Heart left ventricle (tissue), 13 donors: ENCODE measurements around the gene HTATSF1.

ENCODE experiments used
- POLR2A ChIP-seq, 2 donors: fragments of 450-650 bp; IDR thresholded peaks; one replicate each; pipeline ENCODE4 v1.6.1; 2017; ENCODE audit warnings: antibody characterized with exemption in 2 of 2, mild to moderate bottlenecking in 2 of 2, moderate library complexity in 2 of 2
- TF ChIP-seq, protein P1 (sequence below), 12 donors: fragments of 200-600 bp; sonication (generic) in 4 of 12; IDR thresholded peaks; one replicate each; pipeline versions ENCODE4 v1.5.0 to v1.8.0; 2018 to 2022; ENCODE audit warnings: antibody characterized with exemption in 12 of 12, mild to moderate bottlenecking in 5 of 12
- donor health status: ischemic (EF 13 %, LVEDD 7.1; RV severe dilation, severe dysfunction).
- donor health status: DM: no; HTN: yes; CAD: no.
- donor health status: DM: no; HTN: no; CAD: no.
- donor health status: ischemic (EF 25% LVEDD 6.9; RV normal size, moderate dysfunction).
- donor health status: ischemic (EF 25% LVEDD 5.7; RV mildly dilated, moderate dysfunction).
- donor health status: ischemic (EF 35%, LVEDD 5.7; RV mildly dilated, moderate dysfunction).
- donor health status: nonischemic (EF 11% LVEDD 7.7; RV severe dilation, severe dysfunction).
- donor health status: DM: yes; HTN: yes; CAD: no.
- donor health status: PGD.
- donor health status: ischemic (EF 29% LVEDD 5.4; RV normal size, mild dysfunction).
- donor health status: nonischemic (EF 23%, LVEDD 6.1; RV moderate dilation, normal function).

DNA sequence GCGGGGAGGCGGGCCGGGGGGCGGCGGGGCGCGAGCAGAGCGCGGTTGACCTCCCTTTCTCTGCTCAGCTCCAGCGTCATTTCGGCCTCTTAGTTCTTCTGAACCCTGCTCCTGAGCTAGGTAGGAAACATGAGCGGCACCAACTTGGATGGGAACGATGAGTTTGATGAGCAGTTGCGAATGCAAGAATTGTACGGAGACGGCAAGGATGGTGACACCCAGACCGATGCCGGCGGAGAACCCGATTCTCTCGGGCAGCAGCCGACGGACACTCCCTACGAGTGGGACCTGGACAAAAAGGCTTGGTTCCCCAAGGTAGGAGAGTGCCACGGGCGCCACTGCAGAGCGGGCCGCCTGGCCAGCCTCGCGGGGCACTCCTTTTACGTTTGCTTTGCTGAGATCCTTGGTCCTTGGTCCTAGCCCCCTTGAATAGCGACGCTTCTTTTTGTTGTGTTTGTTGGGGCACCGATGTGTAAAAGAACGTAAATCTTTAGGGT, at the start of gene HTATSF1:
- no peak for TF ChIP-seq POLR2A (IDR thresholded peaks at IDR 0.05)
- TF ChIP-seq, protein P1, sequence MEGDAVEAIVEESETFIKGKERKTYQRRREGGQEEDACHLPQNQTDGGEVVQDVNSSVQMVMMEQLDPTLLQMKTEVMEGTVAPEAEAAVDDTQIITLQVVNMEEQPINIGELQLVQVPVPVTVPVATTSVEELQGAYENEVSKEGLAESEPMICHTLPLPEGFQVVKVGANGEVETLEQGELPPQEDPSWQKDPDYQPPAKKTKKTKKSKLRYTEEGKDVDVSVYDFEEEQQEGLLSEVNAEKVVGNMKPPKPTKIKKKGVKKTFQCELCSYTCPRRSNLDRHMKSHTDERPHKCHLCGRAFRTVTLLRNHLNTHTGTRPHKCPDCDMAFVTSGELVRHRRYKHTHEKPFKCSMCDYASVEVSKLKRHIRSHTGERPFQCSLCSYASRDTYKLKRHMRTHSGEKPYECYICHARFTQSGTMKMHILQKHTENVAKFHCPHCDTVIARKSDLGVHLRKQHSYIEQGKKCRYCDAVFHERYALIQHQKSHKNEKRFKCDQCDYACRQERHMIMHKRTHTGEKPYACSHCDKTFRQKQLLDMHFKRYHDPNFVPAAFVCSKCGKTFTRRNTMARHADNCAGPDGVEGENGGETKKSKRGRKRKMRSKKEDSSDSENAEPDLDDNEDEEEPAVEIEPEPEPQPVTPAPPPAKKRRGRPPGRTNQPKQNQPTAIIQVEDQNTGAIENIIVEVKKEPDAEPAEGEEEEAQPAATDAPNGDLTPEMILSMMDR (IDR thresholded peaks at IDR 0.05), result no peak
